Measurements from ENCODE around the gene FAF1. TPM values are rescaled to one million over a fixed set of nuclear protein-coding genes. Genes with fewer than 3 reads are reported as not detected.
A peak's percentile ranks its signal among the peaks of the same experiment; 100 is the strongest.

FAF1 gene
- total and polyA plus RNA-seq, 9 of the 15 experiments (the other 6 are each of a cell fraction or from before 2014, with no cell fraction given): 48.7 to 225 (median 118) TPM

GRCh38 chr1:50873458-50874187 is 86.4 kb downstream of the FAF1 start (continued):
- TF ChIP-seq GMEB1 (CRISPR knock-in tag; IDR thresholded peaks at IDR 0.05): no peak
- TF ChIP-seq CBFB (CRISPR knock-in tag; IDR thresholded peaks at IDR 0.05): no peak
- peak; percentile 68; the same call in 1 of the 2 replicates for TF ChIP-seq LARP7 (IDR thresholded peaks at IDR 0.05)
- TF ChIP-seq ZNF699 (CRISPR knock-in tag; IDR thresholded peaks at IDR 0.05; ENCODE audit: insufficient replicate concordance): no peak
- TF ChIP-seq PATZ1 (CRISPR knock-in tag; IDR thresholded peaks at IDR 0.05; ENCODE audit: borderline replicate concordance): no peak
- no peak for TF ChIP-seq FIP1L1 (IDR thresholded peaks at IDR 0.05; ENCODE audit: low read depth, low read length, poor library complexity, severe bottlenecking)
- no peak for TF ChIP-seq NR2C2 (CRISPR knock-in tag; IDR thresholded peaks at IDR 0.05)
- TF ChIP-seq NR2C2 (tag; IDR thresholded peaks at IDR 0.05): no peak
- no peak for TF ChIP-seq ZNF277 (CRISPR knock-in tag; IDR thresholded peaks at IDR 0.05; ENCODE audit: borderline replicate concordance)
- no peak for TF ChIP-seq SIX5 (IDR thresholded peaks at IDR 0.05; ENCODE audit: borderline replicate concordance in 1 of 2, insufficient read depth in 1 of 2, low read depth in 1 of 2, low read length in 2 of 2)
- no peak for TF ChIP-seq PHF20 (IDR thresholded peaks at IDR 0.05; ENCODE audit: partially characterized antibody)
- no peak; the same call in 1 of the 2 replicates for TF ChIP-seq CBFA2T3 (IDR thresholded peaks at IDR 0.05)
- no peak for TF ChIP-seq HCFC1 (IDR thresholded peaks at IDR 0.05; ENCODE audit: low read depth, low read length)
- TF ChIP-seq SMARCC2 (IDR thresholded peaks at IDR 0.05; ENCODE audit: low read depth): peak; percentile 85
- TF ChIP-seq TEAD1 (CRISPR knock-in tag; IDR thresholded peaks at IDR 0.05): 0 out of 4 replicates have a peak, but pooled peaks of 1 of the 2 experiments have one; percentile 30
- peak; percentile 87; the same call in 1 of the 2 replicates for TF ChIP-seq SMARCA5 (IDR thresholded peaks at IDR 0.05)
- no peak for TF ChIP-seq TAF15 (IDR thresholded peaks at IDR 0.05; ENCODE audit: low read depth, low read length)
- TF ChIP-seq PHB2 (IDR thresholded peaks at IDR 0.05; ENCODE audit: low read depth): no peak
- TF ChIP-seq BRF2 (IDR thresholded peaks at IDR 0.05; ENCODE audit: borderline replicate concordance, insufficient read depth, insufficient read length): no peak
- no peak for TF ChIP-seq HMG20B (CRISPR knock-in tag; IDR thresholded peaks at IDR 0.05)
- 0 out of 2 replicates have a peak, but pooled peaks have one; percentile 63 for TF ChIP-seq DNMT1 (IDR thresholded peaks at IDR 0.05)
- TF ChIP-seq CEBPG (CRISPR knock-in tag; IDR thresholded peaks at IDR 0.05): no peak
- TF ChIP-seq CEBPG (tag; conservative IDR thresholded peaks at IDR 0.05 in 1 of 2, IDR thresholded peaks at IDR 0.05 in 1 of 2): peak in 1 of 2 experiments; percentile 42; a peak in 1 of 4 replicates

Data from K562 (cell line).